Osteoblast (primary cell): ENCODE results near the gene PRKAG2. TPM values are rescaled to one million over a fixed set of nuclear protein-coding genes. Genes with fewer than 3 reads are reported as not detected.

Source experiments
- DNase-seq: peaks from one replicate; pipeline ENCODE4 v3.0.0; 2011; ENCODE audit warnings: low spot score, mixed read lengths; ENCODE audit not compliant: insufficient read length; ENCODE audit errors: missing footprints
- H2AFZ ChIP-seq: 2 replicates; pipeline ENCODE4 v1.6.0; 2011; ENCODE audit warnings: mild to moderate bottlenecking, low read length
- H3K27ac ChIP-seq: 2 replicates; pipeline ENCODE4 v1.5.1; 2011; ENCODE audit warnings: mild to moderate bottlenecking, low read depth, low read length, moderate library complexity
- H3K27me3 ChIP-seq: 2 replicates; pipeline ENCODE4 v1.6.0; 2012; ENCODE audit warnings: mild to moderate bottlenecking, control low read depth, inconsistent platforms, low read length, moderate library complexity; ENCODE audit not compliant: insufficient read depth
- H3K36me3 ChIP-seq: 2 replicates; pipeline ENCODE4 v1.5.1; 2011; ENCODE audit warnings: mild to moderate bottlenecking, low read length, control low read depth, moderate library complexity; ENCODE audit not compliant: insufficient read depth
- H3K4me1 ChIP-seq: 2 replicates; pipeline ENCODE4 v1.5.1; 2011; ENCODE audit warnings: mild to moderate bottlenecking, low read length, control low read depth, moderate library complexity; ENCODE audit not compliant: insufficient read depth
- H3K4me2 ChIP-seq: 2 replicates; pipeline ENCODE4 v1.6.0; 2011; ENCODE audit warnings: mild to moderate bottlenecking, low read length; ENCODE audit not compliant: insufficient read depth
- H3K4me3 ChIP-seq: fragments of 200-600 bp; sonication (generic); 3 replicates; pipeline ENCODE4 v1.5.1; 2012; ENCODE audit warnings: mild to moderate bottlenecking, low read length, inconsistent platforms; ENCODE audit not compliant: insufficient read depth
- H3K79me2 ChIP-seq: 2 replicates; pipeline ENCODE4 v1.6.0; 2012; ENCODE audit warnings: mild to moderate bottlenecking, low read length, control low read depth, inconsistent platforms; ENCODE audit not compliant: insufficient read depth
- H3K9me3 ChIP-seq: 2 replicates; pipeline ENCODE4 v1.5.1; 2011; ENCODE audit warnings: low read depth, low read length, control low read depth
- H4K20me1 ChIP-seq: 2 replicates; pipeline ENCODE4 v1.6.0; 2012; ENCODE audit warnings: mild to moderate bottlenecking, low read length, control low read depth; ENCODE audit not compliant: insufficient read depth
- CTCF ChIP-seq: IDR thresholded peaks from 2 replicates; pipeline ENCODE4 v1.5.1; 2011; ENCODE audit warnings: mild to moderate bottlenecking, low read depth, low read length, moderate library complexity; ENCODE audit errors: extremely low read depth
- total RNA-seq: library from RNA; depleted of rRNA; stranded (reverse); fragments of >200 nt; gene quantifications from 2 replicates; pipeline ENCODE4 v1.2.3, GENCODE V29; 2012

The PRKAG2 gene
- total RNA-seq, 1 donor: 20.6 TPM

- TF ChIP-seq CTCF: no peak
- no peaks in the 10 kb centered on the region for H3K9me3 ChIP-seq
Observed at GRCh38 chr7:151924001-151924400, 47.1 kb upstream of the PRKAG2 start.

GRCh38 chr7:151923097-151923876, 46.4 kb upstream of the PRKAG2 start:
- TF ChIP-seq CTCF: no peak
- no peaks in the 10 kb centered on the region for H3K9me3 ChIP-seq
- H3K79me2 ChIP-seq: no peaks in the 10 kb centered on the region
- H4K20me1 ChIP-seq: no peaks in the 10 kb centered on the region
- H3K27me3 ChIP-seq: peaks cover 20% of the 10 kb centered on the region
- H3K4me3 ChIP-seq: no peak overlapping the region
- no peak overlapping the region for H2AFZ ChIP-seq
- no peak overlapping the region for H3K27ac ChIP-seq
- DNase-seq: no peak
- no peaks in the 10 kb centered on the region for H3K36me3 ChIP-seq
- no peak overlapping the region for H3K4me2 ChIP-seq
- H3K4me1 ChIP-seq: no peaks in the 10 kb centered on the region

More at GRCh38 chr7:151924001-151924400, 47.1 kb upstream of the PRKAG2 start:
- H3K27ac ChIP-seq: no peak overlapping the region
- peaks cover 16% of the 10 kb centered on the region for H3K27me3 ChIP-seq
- H4K20me1 ChIP-seq: no peaks in the 10 kb centered on the region
- no peak overlapping the region for H2AFZ ChIP-seq
- no peak overlapping the region for H3K4me3 ChIP-seq
- H3K4me1 ChIP-seq: no peaks in the 10 kb centered on the region
- no peaks in the 10 kb centered on the region for H3K36me3 ChIP-seq
- no peak overlapping the region for H3K4me2 ChIP-seq
- H3K79me2 ChIP-seq: no peaks in the 10 kb centered on the region
- no peak for DNase-seq

GRCh38 chr7:151921451-151921850, 44.5 kb upstream of the PRKAG2 start:
- no peaks in the 10 kb centered on the region for H3K36me3 ChIP-seq
- no peak overlapping the region for H3K4me2 ChIP-seq
- no peaks in the 10 kb centered on the region for H3K4me1 ChIP-seq
- H3K27me3 ChIP-seq: peaks cover 26% of the 10 kb centered on the region
- H3K27ac ChIP-seq: no peak overlapping the region
- H3K9me3 ChIP-seq: no peaks in the 10 kb centered on the region
- TF ChIP-seq CTCF: no peak
- DNase-seq: no peak
- H2AFZ ChIP-seq: no peak overlapping the region
- H3K79me2 ChIP-seq: no peaks in the 10 kb centered on the region
- no peak overlapping the region for H3K4me3 ChIP-seq
- no peaks in the 10 kb centered on the region for H4K20me1 ChIP-seq

GRCh38 chr7:151920488-151920887, 43.6 kb upstream of the PRKAG2 start:
- no peak overlapping the region for H3K4me3 ChIP-seq
- no peak for TF ChIP-seq CTCF
- H3K27ac ChIP-seq: no peak overlapping the region
- H3K4me2 ChIP-seq: no peak overlapping the region
- H3K9me3 ChIP-seq: no peaks in the 10 kb centered on the region
- H3K36me3 ChIP-seq: no peaks in the 10 kb centered on the region
- H3K79me2 ChIP-seq: no peaks in the 10 kb centered on the region
- H3K27me3 ChIP-seq: peaks cover 34% of the 10 kb centered on the region
- no peaks in the 10 kb centered on the region for H3K4me1 ChIP-seq
- H2AFZ ChIP-seq: no peak overlapping the region
- H4K20me1 ChIP-seq: no peaks in the 10 kb centered on the region
- no peak for DNase-seq
